ENCODE results near the gene AIG1.

- TF ChIP-seq CTCF (conservative IDR thresholded peaks at IDR 0.05 in 1 of 2, IDR thresholded peaks at IDR 0.05 in 1 of 2; ENCODE audit: low read depth in 1 of 2, low read length in 2 of 2) (no peak), EZH2 (IDR thresholded peaks at IDR 0.05; ENCODE audit: low read length, missing control alignments) (no peak)
Measured at GRCh38 chr6:143328876-143329275, 268.2 kb downstream of the AIG1 start.
